ENCODE measurements around the gene GNB1L. TPM values are rescaled to one million over a fixed set of nuclear protein-coding genes. Genes with fewer than 3 reads are reported as not detected.

GNB1L gene
- total RNA-seq, 4 donors from 2014 or later: 1.8 to 5.1 (median 4.5) TPM

GRCh38 chr22:19772673-19773469 lies 81.8 kb downstream of the GNB1L start:
- intact Hi-C loops (cut with DNase I): no loop called here
- Histone ChIP-seq H3K9me3 (no peaks in the 10 kb centered on the region), H3K27ac (no peak overlapping the region), H3K36me3 (no peaks in the 10 kb centered on the region), H3K4me1 (peaks cover 0 to 5% of the 10 kb centered on the region in 2 donors), H3K27me3 (peaks cover 5% of the 10 kb centered on the region), H3K4me3 (replicated peaks in 1 of 3) (no peak overlapping the region)
- 58 to 70% methylated on average over 16 to 19 of the region's 25 CpGs for WGBS, 2 donors
- no peak for DNase-seq
- TF ChIP-seq POLR2A (IDR thresholded peaks at IDR 0.05) (no peak), CTCF (IDR thresholded peaks at IDR 0.05) (peak in 1 of 6 experiments; percentile 12)

- Histone ChIP-seq H3K4me1 (peaks cover 0 to 10% of the 10 kb centered on the region in 2 donors), H3K4me3 (replicated peaks in 1 of 3) (no peak overlapping the region), H3K9me3 (no peaks in the 10 kb centered on the region), H3K27ac (no peak overlapping the region), H3K36me3 (no peaks in the 10 kb centered on the region), H3K27me3 (peaks cover 10% of the 10 kb centered on the region)
- intact Hi-C loops (cut with DNase I): no loop called here
- 76 to 89% methylated on average over 4 of the region's 4 CpGs for WGBS, 2 donors
- DNase-seq: no peak
- TF ChIP-seq POLR2A (IDR thresholded peaks at IDR 0.05) (no peak), CTCF (IDR thresholded peaks at IDR 0.05) (no peak)
These were observed 82.3 kb downstream of the GNB1L start for GRCh38 chr22:19772422-19772672.

- H3K27ac ChIP-seq: no peak overlapping the region
- peaks cover 6 to 23% of the 10 kb centered on the region in 2 donors for H3K4me1 ChIP-seq
- no peaks in the 10 kb centered on the region for H3K9me3 ChIP-seq
- no peaks in the 10 kb centered on the region for H3K36me3 ChIP-seq
- TF ChIP-seq POLR2A (IDR thresholded peaks at IDR 0.05): no peak
- no peak for TF ChIP-seq CTCF (IDR thresholded peaks at IDR 0.05)
- H3K4me3 ChIP-seq (replicated peaks in 1 of 3): no peak overlapping the region
- intact Hi-C loops (cut with DNase I): no loop called here
- peaks cover 20% of the 10 kb centered on the region for H3K27me3 ChIP-seq
- no peak for DNase-seq
- 82 to 88% methylated on average over 21 to 22 of the region's 25 CpGs for WGBS, 2 donors
These were observed 84.1 kb downstream of the GNB1L start for GRCh38 chr22:19770349-19771220.

- intact Hi-C loops (cut with DNase I): no loop called here
- H3K4me3 ChIP-seq (replicated peaks in 1 of 3): no peak overlapping the region
- no peaks in the 10 kb centered on the region for H3K36me3 ChIP-seq
- H3K9me3 ChIP-seq: no peaks in the 10 kb centered on the region
- 92 to 93% methylated on average over 8 to 11 of the region's 12 CpGs for WGBS, 2 donors
- peaks cover 20% of the 10 kb centered on the region for H3K27me3 ChIP-seq
- DNase-seq: no peak
- TF ChIP-seq CTCF (IDR thresholded peaks at IDR 0.05) (no peak), POLR2A (IDR thresholded peaks at IDR 0.05) (no peak)
- H3K27ac ChIP-seq: no peak overlapping the region
- peaks cover 8 to 23% of the 10 kb centered on the region in 2 donors for H3K4me1 ChIP-seq
These were observed 85.3 kb downstream of the GNB1L start for GRCh38 chr22:19769393-19769715.
